H1 (cell line): ENCODE measurements around the gene LTBP1.

ENCODE experiments used
- ASH2L ChIP-seq: fragments of 200-600, 300-600 bp; sonication (generic); IDR thresholded peaks from one replicate; pipeline ENCODE4 v1.7.1; 2017; ENCODE audit warnings: low read length
- EP300 ChIP-seq, 2 experiments: IDR thresholded peaks; 1 replicate in 1 of 2; 2 replicates in 1 of 2; pipeline ENCODE4 v1.6.1; 2011 to 2012; ENCODE audit warnings: low read depth in 2 of 2, low read length in 2 of 2, mild to moderate bottlenecking in 2 of 2, borderline replicate concordance in 1 of 2, inconsistent platforms in 1 of 2, moderate library complexity in 1 of 2
- POLR2A ChIP-seq, 2 experiments: IDR thresholded peaks; 1 replicate in 1 of 2; 2 replicates in 1 of 2; pipeline ENCODE4 v1.6.1; 2011; ENCODE audit warnings: low read depth in 2 of 2, low read length in 2 of 2, mild to moderate bottlenecking in 2 of 2; ENCODE audit errors: control extremely low read depth in 1 of 2
- POLR2AphosphoS5 ChIP-seq: IDR thresholded peaks from 2 replicates; pipeline ENCODE4 v1.6.1; 2011; ENCODE audit warnings: low read depth, low read length
- RNF2 ChIP-seq: fragments of 200-900, 300-1000 bp; sonication (generic); IDR thresholded peaks from 2 replicates; pipeline ENCODE4 v1.7.1; 2016; ENCODE audit warnings: borderline replicate concordance, low read depth, mild to moderate bottlenecking, antibody characterized with exemption, low read length; ENCODE audit not compliant: poor library complexity, severe bottlenecking; ENCODE audit errors: missing control alignments
- SIN3A ChIP-seq, 2 experiments: IDR thresholded peaks in 1 of 2; conservative IDR thresholded peaks in 1 of 2; 2 replicates each; pipeline ENCODE4 v1.6.1; 2011 to 2012; ENCODE audit warnings: low read length in 2 of 2, improper control_type of control experiment in 1 of 2, low read depth in 1 of 2, mild to moderate bottlenecking in 1 of 2
- SRF ChIP-seq: IDR thresholded peaks from 2 replicates; pipeline ENCODE4 v1.6.1; 2011; ENCODE audit warnings: mild to moderate bottlenecking, low read depth, low read length, moderate library complexity
- TF ChIP-seq, protein P1 (sequence below), 3 experiments: IDR thresholded peaks; 1 replicate in 2 of 3; 2 replicates in 1 of 3; pipeline versions ENCODE4 v1.5.1 to v1.6.1; 2011; ENCODE audit warnings: low read length in 3 of 3, mild to moderate bottlenecking in 3 of 3, inconsistent platforms in 2 of 3, low read depth in 1 of 3, moderate library complexity in 1 of 3; ENCODE audit not compliant: insufficient read depth in 1 of 3; ENCODE audit errors: control extremely low read depth in 1 of 3
- TF ChIP-seq, protein P2 (sequence below): IDR thresholded peaks from 2 replicates; pipeline ENCODE4 v1.6.1; 2012; ENCODE audit warnings: inconsistent platforms

DNA sequence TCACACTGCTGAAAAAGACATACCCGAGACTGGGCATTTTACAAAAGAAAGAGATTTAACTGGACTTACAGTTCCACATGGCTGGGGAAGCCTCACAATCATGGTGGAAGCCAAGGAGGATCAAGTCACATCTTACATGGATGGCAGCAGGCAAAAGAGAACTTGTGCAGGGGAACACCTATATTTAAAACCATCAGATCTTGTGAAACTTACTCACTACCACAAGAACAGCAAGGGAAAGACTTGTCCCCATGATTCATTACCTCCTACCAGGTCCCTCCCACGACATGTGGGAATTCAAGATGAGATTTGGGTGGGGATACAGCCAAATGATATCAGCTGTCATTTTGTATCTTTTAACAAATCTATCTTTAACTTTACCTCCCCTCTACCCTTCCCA, 278.6 kb downstream of the LTBP1 start:
- TF ChIP-seq, protein P1, sequence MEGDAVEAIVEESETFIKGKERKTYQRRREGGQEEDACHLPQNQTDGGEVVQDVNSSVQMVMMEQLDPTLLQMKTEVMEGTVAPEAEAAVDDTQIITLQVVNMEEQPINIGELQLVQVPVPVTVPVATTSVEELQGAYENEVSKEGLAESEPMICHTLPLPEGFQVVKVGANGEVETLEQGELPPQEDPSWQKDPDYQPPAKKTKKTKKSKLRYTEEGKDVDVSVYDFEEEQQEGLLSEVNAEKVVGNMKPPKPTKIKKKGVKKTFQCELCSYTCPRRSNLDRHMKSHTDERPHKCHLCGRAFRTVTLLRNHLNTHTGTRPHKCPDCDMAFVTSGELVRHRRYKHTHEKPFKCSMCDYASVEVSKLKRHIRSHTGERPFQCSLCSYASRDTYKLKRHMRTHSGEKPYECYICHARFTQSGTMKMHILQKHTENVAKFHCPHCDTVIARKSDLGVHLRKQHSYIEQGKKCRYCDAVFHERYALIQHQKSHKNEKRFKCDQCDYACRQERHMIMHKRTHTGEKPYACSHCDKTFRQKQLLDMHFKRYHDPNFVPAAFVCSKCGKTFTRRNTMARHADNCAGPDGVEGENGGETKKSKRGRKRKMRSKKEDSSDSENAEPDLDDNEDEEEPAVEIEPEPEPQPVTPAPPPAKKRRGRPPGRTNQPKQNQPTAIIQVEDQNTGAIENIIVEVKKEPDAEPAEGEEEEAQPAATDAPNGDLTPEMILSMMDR (IDR thresholded peaks at IDR 0.05; ENCODE audit: control extremely low read depth in 1 of 3, insufficient read depth in 1 of 3, low read depth in 1 of 3, low read length in 3 of 3) = no peak
- no peak for TF ChIP-seq ASH2L
- TF ChIP-seq RNF2 = no peak
- no peak for TF ChIP-seq POLR2AphosphoS5
- no peak for TF ChIP-seq EP300 (IDR thresholded peaks at IDR 0.05; ENCODE audit: borderline replicate concordance in 1 of 2, low read depth in 2 of 2, low read length in 2 of 2)
- TF ChIP-seq, protein P2, sequence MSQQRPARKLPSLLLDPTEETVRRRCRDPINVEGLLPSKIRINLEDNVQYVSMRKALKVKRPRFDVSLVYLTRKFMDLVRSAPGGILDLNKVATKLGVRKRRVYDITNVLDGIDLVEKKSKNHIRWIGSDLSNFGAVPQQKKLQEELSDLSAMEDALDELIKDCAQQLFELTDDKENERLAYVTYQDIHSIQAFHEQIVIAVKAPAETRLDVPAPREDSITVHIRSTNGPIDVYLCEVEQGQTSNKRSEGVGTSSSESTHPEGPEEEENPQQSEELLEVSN = no peak
- TF ChIP-seq POLR2A (IDR thresholded peaks at IDR 0.05; ENCODE audit: control extremely low read depth in 1 of 2, low read depth in 2 of 2, low read length in 2 of 2) = no peak
- no peak for TF ChIP-seq SIN3A (conservative IDR thresholded peaks at IDR 0.05 in 1 of 2, IDR thresholded peaks at IDR 0.05 in 1 of 2; ENCODE audit: low read depth in 1 of 2, low read length in 2 of 2)
- TF ChIP-seq SRF = no peak
